Right cardiac atrium (tissue), 5 donors: ENCODE data around the gene CCL24. TPM values are rescaled to one million over a fixed set of nuclear protein-coding genes. Genes with fewer than 3 reads are reported as not detected.
A peak's percentile ranks its signal among the peaks of the same experiment; 100 is the strongest.
"Not testable (repeated sequence)": the region's sequence is repeated elsewhere in the genome, so short reads cannot be mapped to it uniquely, and the experiment has no call there.

Experiments used
- ATAC-seq, 2 donors: fragments of 200-7000 bp; cut with Tn5 transposase; one replicate each; pipeline versions ENCODE4 v1.8.0 to v1.9.1; 2020; ENCODE audit warnings: moderate library complexity in 2 of 2, mild to moderate bottlenecking in 1 of 2
- DNase-seq, 3 donors: peaks; one replicate each; pipeline ENCODE4 v3.0.0-alpha.2; 2020
- H3K27ac ChIP-seq: one replicate; pipeline ENCODE4 v1.5.1; 2013; ENCODE audit warnings: mild to moderate bottlenecking, low read length, control low read depth, moderate library complexity
- H3K27me3 ChIP-seq: one replicate; pipeline ENCODE4 v1.6.1; 2013; ENCODE audit not compliant: control insufficient read depth, insufficient read depth
- H3K4me1 ChIP-seq: one replicate; pipeline ENCODE4 v1.6.1; 2013; ENCODE audit warnings: low read length; ENCODE audit not compliant: control insufficient read depth, insufficient read depth
- H3K4me3 ChIP-seq: one replicate; pipeline ENCODE4 v1.5.1; 2013; ENCODE audit warnings: low read length, control low read depth
- H3K9me3 ChIP-seq: one replicate; pipeline ENCODE4 v1.6.1; 2013; ENCODE audit warnings: low read length; ENCODE audit not compliant: control insufficient read depth
- WGBS: extraction: QIAGEN DNeasy Blood & Tissue Kit; methylation state at CpG from one replicate; pipeline ENCODE4 v1.1.7; 2013; 5-methylcytosine and 5-hydroxymethylcytosine counted together
- intact Hi-C, 4 donors: fragments of 100-400 bp; cut with DNase I; formaldehyde crosslinking; loops; one replicate each; pipeline versions ENCODE4 v1.11.0 to v1.14.0; 2022 to 2023
- polyA plus RNA-seq: library from polyadenylated mRNA; stranded (reverse); fragments of 200-250 nt; gene quantifications from one replicate; pipeline ENCODE4 v1.2.3, GENCODE V29; 2013
- total RNA-seq, 4 donors: library from RNA; stranded (reverse); fragmentation: NEBNext Ultra II Directional; extraction: Animal tissue kit (Norgen Biotek cat#: 25700); gene quantifications; one replicate each; pipeline ENCODE4 v1.2.1, GENCODE V29; 2021
- donor health status: healthy with polysubstance abuse.
- donor health status: DM: no; HTN: yes; CAD: no.
- donor health status: DM: no; HTN: no; CAD: no.
- donor health status: DM: no; HTN: yes; CAD: no; lungs with severe emphysema.
- donor health status: DM: yes; HTN: yes; CAD: no.

CCL24 gene
- total and polyA plus RNA-seq, 5 donors = not detected

GRCh38 chr7:75779516-75779915 lies 34.1 kb downstream of the CCL24 start:
- H3K27me3 ChIP-seq, H3K27ac ChIP-seq, ATAC-seq, H3K4me1 ChIP-seq, DNase-seq, intact Hi-C loops, H3K9me3 ChIP-seq, H3K4me3 ChIP-seq: not testable (repeated sequence)
- WGBS = 82% methylated on average over 11 of the region's 11 CpGs

GRCh38 chr7:75779035-75779434 lies 34.6 kb downstream of the CCL24 start:
- H3K4me3 ChIP-seq, H3K4me1 ChIP-seq, DNase-seq, H3K27me3 ChIP-seq, ATAC-seq, H3K9me3 ChIP-seq, intact Hi-C loops, H3K27ac ChIP-seq: not testable (repeated sequence)
- 70% methylated on average over 11 of the region's 11 CpGs for WGBS

- 72% methylated on average over 12 of the region's 12 CpGs for WGBS
- intact Hi-C loops = no loop called here
- Histone ChIP-seq H3K9me3 (no peaks in the 10 kb centered on the region), H3K27me3 (no peaks in the 10 kb centered on the region), H3K4me1 (no peaks in the 10 kb centered on the region), H3K4me3 (no peak overlapping the region), H3K27ac (no peak overlapping the region)
- no peak for ATAC-seq
- no peak for DNase-seq
Observed at GRCh38 chr7:75776295-75776971, 37.2 kb downstream of the CCL24 start.

GRCh38 chr7:75773958-75774357 lies 39.6 kb downstream of the CCL24 start:
- H3K9me3 ChIP-seq, DNase-seq, intact Hi-C loops, H3K27ac ChIP-seq, ATAC-seq, H3K27me3 ChIP-seq, H3K4me1 ChIP-seq, H3K4me3 ChIP-seq: not testable (repeated sequence)
- WGBS = 94% methylated on average over 6 of the region's 6 CpGs

GRCh38 chr7:75772081-75773077 lies 41.2 kb downstream of the CCL24 start, which contains the start of gene CCL26:
Gene CCL26 (minus strand): TSS chr7:75772211. CDS start chr7:75772176, 35 bp downstream.
- ATAC-seq (peak; percentile 72 to 87), DNase-seq (peak; percentile 75 to 86 (median 77))
- H3K27ac ChIP-seq = peak within 1 kb of the TSS; percentile 15
- no peaks in the 10 kb centered on the region for H3K9me3 ChIP-seq
- WGBS = 53% methylated on average over 9 of the region's 9 CpGs
- no peaks in the 10 kb centered on the region for H3K27me3 ChIP-seq
- no peaks in the 10 kb centered on the region for H3K4me1 ChIP-seq
- intact Hi-C loops = no loop called here
- no peak within 1 kb of the TSS for H3K4me3 ChIP-seq

GRCh38 chr7:75771224-75771623 lies 42.4 kb downstream of the CCL24 start:
- DNase-seq (no peak), ATAC-seq (no peak)
- Histone ChIP-seq H3K4me3 (no peak overlapping the region), H3K4me1 (no peaks in the 10 kb centered on the region), H3K9me3 (no peaks in the 10 kb centered on the region), H3K27ac (no peak overlapping the region), H3K27me3 (no peaks in the 10 kb centered on the region)
- intact Hi-C loops = no loop called here
- 86% methylated on average over 1 of the region's 1 CpG for WGBS

GRCh38 chr7:75762350-75762917 lies 51.2 kb downstream of the CCL24 start:
- WGBS = 9% methylated on average over 2 of the region's 2 CpGs
- DNase-seq (no peak), ATAC-seq (peak; percentile 84 to 89)
- intact Hi-C loops = no loop called here
- no peaks in the 10 kb centered on the region for H3K27me3 ChIP-seq
- no peak overlapping the region for H3K27ac ChIP-seq
- H3K9me3 ChIP-seq = no peaks in the 10 kb centered on the region
- no peak overlapping the region for H3K4me3 ChIP-seq
- no peaks in the 10 kb centered on the region for H3K4me1 ChIP-seq

- H3K9me3 ChIP-seq, H3K4me3 ChIP-seq, H3K27me3 ChIP-seq, H3K27ac ChIP-seq, DNase-seq, H3K4me1 ChIP-seq, ATAC-seq, intact Hi-C loops: not testable (repeated sequence)
- WGBS = 84% methylated on average over 3 of the region's 3 CpGs
Observed at GRCh38 chr7:75761801-75762200, 51.8 kb downstream of the CCL24 start.

Other genes with a start within 250 kb of the CCL24 start
- gene HIP1, start 74.9 kb downstream of the CCL24 start, total RNA-seq = 10 to 100 TPM in 3 of 4 donors, 1 to 10 TPM in 1; 8.8 to 15.0 (median 13.0) TPM
- gene HIP1, start 74.9 kb downstream of the CCL24 start, polyA plus RNA-seq = 5.6 TPM
- 10 to 100 TPM in 1 of 4 donors, 1 to 10 TPM in 3; 1.0 to 25.2 (median 1.4) TPM for gene CCL26, start 41.6 kb downstream of the CCL24 start, total RNA-seq
- 0.59 TPM for gene CCL26, start 41.6 kb downstream of the CCL24 start, polyA plus RNA-seq
- 10 to 100 TPM; 31.8 to 42.4 (median 35.9) TPM for gene RHBDD2, start 65.2 kb upstream of the CCL24 start, total RNA-seq
- 36.2 TPM for gene RHBDD2, start 65.2 kb upstream of the CCL24 start, polyA plus RNA-seq
- 100 to 1,000 TPM in 1 of 4 donors, 10 to 100 TPM in 3; 59.8 to 122 (median 62.7) TPM for gene POR, start 101.3 kb upstream of the CCL24 start, total RNA-seq
- gene POR, start 101.3 kb upstream of the CCL24 start, polyA plus RNA-seq = 47.4 TPM
- gene TMEM120A, start 180.8 kb upstream of the CCL24 start, total RNA-seq = 100 to 1,000 TPM in 1 of 4 donors, 10 to 100 TPM in 3; 67.7 to 111 (median 82.3) TPM
- gene TMEM120A, start 180.8 kb upstream of the CCL24 start, polyA plus RNA-seq = 88.7 TPM
- gene STYXL1, start 234.2 kb upstream of the CCL24 start, total RNA-seq = 10 to 100 TPM; 10.2 to 28.5 (median 21.1) TPM
- gene STYXL1, start 234.2 kb upstream of the CCL24 start, polyA plus RNA-seq = 43.7 TPM
- gene MDH2, start 234.3 kb upstream of the CCL24 start, total RNA-seq = 100 to 1,000 TPM; 336 to 499 (median 479) TPM
- 310 TPM for gene MDH2, start 234.3 kb upstream of the CCL24 start, polyA plus RNA-seq